ENCODE data around the gene FSIP1. TPM values are rescaled to one million over a fixed set of nuclear protein-coding genes. Genes with fewer than 3 reads are reported as not detected.
A peak's percentile ranks its signal among the peaks of the same experiment; 100 is the strongest.

FSIP1 gene
- total RNA-seq, 1 donor from 2014 or later = 0.54 TPM

- no peak for DNase-seq (ENCODE audit: extremely low spot score, unreplicated experiment)
- no peaks in the 10 kb centered on the region for H3K36me3 Mint-ChIP-seq (ENCODE audit: unreplicated experiment)
- H3K27me3 Mint-ChIP-seq (ENCODE audit: unreplicated experiment) = no peaks in the 10 kb centered on the region
- H3K4me1 Mint-ChIP-seq (ENCODE audit: unreplicated experiment) = peaks cover 19% of the 10 kb centered on the region
- TF ChIP-seq CTCF (IDR thresholded peaks at IDR 0.05) = no peak
- H3K27ac Mint-ChIP-seq (ENCODE audit: unreplicated experiment) = no peak overlapping the region
- H3K9me3 Mint-ChIP-seq (ENCODE audit: unreplicated experiment) = no peaks in the 10 kb centered on the region
- no peak overlapping the region for H3K4me3 Mint-ChIP-seq (ENCODE audit: unreplicated experiment)
These were observed 14.7 kb downstream of the FSIP1 start for GRCh38 chr15:39767921-39768320.

- TF ChIP-seq CTCF (IDR thresholded peaks at IDR 0.05) = no peak
- Mint-ChIP-seq H3K27me3 (ENCODE audit: unreplicated experiment) (no peaks in the 10 kb centered on the region), H3K9me3 (ENCODE audit: unreplicated experiment) (peaks cover 7% of the 10 kb centered on the region), H3K27ac (ENCODE audit: unreplicated experiment) (peak overlapping the region; percentile 28), H3K4me3 (ENCODE audit: unreplicated experiment) (no peak overlapping the region), H3K36me3 (ENCODE audit: unreplicated experiment) (peaks cover 2% of the 10 kb centered on the region), H3K4me1 (ENCODE audit: unreplicated experiment) (peaks cover 17% of the 10 kb centered on the region)
- DNase-seq (ENCODE audit: extremely low spot score, unreplicated experiment) = no peak
These were observed 21.6 kb downstream of the FSIP1 start for GRCh38 chr15:39761006-39761405.

GRCh38 chr15:39756806-39757522, 25.7 kb downstream of the FSIP1 start:
- no peak for DNase-seq (ENCODE audit: extremely low spot score, unreplicated experiment)
- H3K27ac Mint-ChIP-seq (ENCODE audit: unreplicated experiment) = no peak overlapping the region
- peak; percentile 87 for TF ChIP-seq CTCF (IDR thresholded peaks at IDR 0.05)
- no peak overlapping the region for H3K4me3 Mint-ChIP-seq (ENCODE audit: unreplicated experiment)
- no peaks in the 10 kb centered on the region for H3K9me3 Mint-ChIP-seq (ENCODE audit: unreplicated experiment)
- peaks cover 14% of the 10 kb centered on the region for H3K4me1 Mint-ChIP-seq (ENCODE audit: unreplicated experiment)
- no peaks in the 10 kb centered on the region for H3K36me3 Mint-ChIP-seq (ENCODE audit: unreplicated experiment)
- no peaks in the 10 kb centered on the region for H3K27me3 Mint-ChIP-seq (ENCODE audit: unreplicated experiment)

GRCh38 chr15:39752991-39753390, 29.6 kb downstream of the FSIP1 start:
- H3K9me3 Mint-ChIP-seq (ENCODE audit: unreplicated experiment) = peaks cover 4% of the 10 kb centered on the region

More at GRCh38 chr15:39752991-39753390, 29.6 kb downstream of the FSIP1 start:
- H3K27me3 Mint-ChIP-seq (ENCODE audit: unreplicated experiment) = no peaks in the 10 kb centered on the region
- H3K4me1 Mint-ChIP-seq (ENCODE audit: unreplicated experiment) = peaks cover 15% of the 10 kb centered on the region
- no peak overlapping the region for H3K4me3 Mint-ChIP-seq (ENCODE audit: unreplicated experiment)
- no peak for TF ChIP-seq CTCF (IDR thresholded peaks at IDR 0.05)
- H3K36me3 Mint-ChIP-seq (ENCODE audit: unreplicated experiment) = peaks cover 5% of the 10 kb centered on the region
- DNase-seq (ENCODE audit: extremely low spot score, unreplicated experiment) = no peak
- H3K27ac Mint-ChIP-seq (ENCODE audit: unreplicated experiment) = no peak overlapping the region

Measured in osteocyte (in vitro differentiated cells).